Measurements from ENCODE around the gene PLXNA2. TPM values are rescaled to one million over a fixed set of nuclear protein-coding genes. Genes with fewer than 3 reads are reported as not detected.

PLXNA2 gene
- total and polyA plus RNA-seq, 2 donors (not counting 3 experiments of a cell fraction or from before 2014, with no cell fraction given): 42.6 to 229 TPM

DNA sequence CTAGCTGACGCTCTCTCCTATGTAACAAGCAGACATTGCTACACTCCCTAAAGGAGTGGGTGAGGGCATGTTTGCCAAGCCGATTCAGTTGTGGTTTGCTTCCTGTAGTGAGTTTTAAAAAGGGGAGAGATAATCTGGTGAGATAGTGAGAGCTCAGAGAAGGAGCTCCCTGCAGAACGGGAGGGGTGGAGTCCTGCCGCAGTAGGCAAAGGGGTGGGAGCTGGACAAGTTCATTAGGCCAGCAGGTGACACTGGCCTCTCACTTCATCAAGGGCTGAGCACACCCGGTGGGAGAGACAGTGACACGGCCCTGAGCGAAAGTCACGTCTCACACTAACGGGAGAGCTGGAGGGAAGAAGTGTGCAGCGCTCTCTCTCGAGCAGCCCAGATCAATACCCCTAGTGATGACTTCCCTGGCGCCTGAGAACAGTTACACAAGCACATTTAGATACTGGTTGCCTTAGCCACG lies 189.2 kb downstream of the PLXNA2 start:
- CTCF ChIA-PET: interaction anchor here (0.9 to 5.1 kb wide), 6 partner anchors 9 to 226 kb away, joined by 3 to 20 read pairs (median 3); partner anchors contain the start of gene PLXNA2

More for the DNA sequence above, 189.2 kb downstream of the PLXNA2 start:
- TF ChIP-seq POLR2A (IDR thresholded peaks at IDR 0.05; ENCODE audit: low read depth, low read length) (no peak), FOS (IDR thresholded peaks at IDR 0.05; ENCODE audit: borderline replicate concordance, insufficient read depth, low read length) (no peak), CTCF (IDR thresholded peaks at IDR 0.05; ENCODE audit: extremely low read depth in 1 of 2, insufficient read depth in 1 of 2, low read depth in 1 of 2, low read length in 2 of 2) (no peak), GATA2 (IDR thresholded peaks at IDR 0.05; ENCODE audit: insufficient read depth, insufficient read length, low read depth, low read length) (no peak), MYC (IDR thresholded peaks at IDR 0.05; ENCODE audit: low read depth, low read length) (no peak), EZH2 (IDR thresholded peaks at IDR 0.05; ENCODE audit: borderline replicate concordance, low read depth, low read length, severe bottlenecking) (no peak), POLR2AphosphoS5 (IDR thresholded peaks at IDR 0.05; ENCODE audit: insufficient read depth, low read depth, low read length) (no peak), JUN (IDR thresholded peaks at IDR 0.05; ENCODE audit: borderline replicate concordance, insufficient read depth, insufficient read length, low read depth) (no peak)
- TF ChIP-seq, protein P1, sequence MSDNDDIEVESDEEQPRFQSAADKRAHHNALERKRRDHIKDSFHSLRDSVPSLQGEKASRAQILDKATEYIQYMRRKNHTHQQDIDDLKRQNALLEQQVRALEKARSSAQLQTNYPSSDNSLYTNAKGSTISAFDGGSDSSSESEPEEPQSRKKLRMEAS (IDR thresholded peaks at IDR 0.05; ENCODE audit: insufficient read depth, insufficient read length): no peak
- no peak for FAIRE-seq
- Histone ChIP-seq H3K79me2 (ENCODE audit: control insufficient read depth, insufficient read depth, low read length) (no peaks in the 10 kb centered on the region), H2AFZ (ENCODE audit: low read depth, low read length) (no peak overlapping the region), H3K27ac (ENCODE audit: insufficient read depth, low read depth, low read length) (no peak overlapping the region), H3K9ac (replicated peaks; ENCODE audit: extremely low read depth, insufficient read depth, low read length) (no peak overlapping the region), H3K9me3 (replicated peaks; ENCODE audit: control insufficient read depth, insufficient read depth, low read length) (no peaks in the 10 kb centered on the region), H3K9me1 (replicated peaks; ENCODE audit: control insufficient read depth, extremely low read depth, insufficient read depth, low read length) (no peaks in the 10 kb centered on the region), H3K4me3 (replicated peaks in 1 of 3; ENCODE audit: insufficient read depth in 1 of 3, low read depth in 1 of 3, low read length in 3 of 3) (no peak overlapping the region), H4K20me1 (replicated peaks; ENCODE audit: control insufficient read depth, extremely low read depth, insufficient read depth, low read length) (no peaks in the 10 kb centered on the region), H3K27me3 (ENCODE audit: control insufficient read depth in 2 of 2, insufficient read depth in 2 of 2, low read length in 2 of 2) (no peaks in the 10 kb centered on the region), H3K36me3 (ENCODE audit: control insufficient read depth in 2 of 2, extremely low read depth in 1 of 2, insufficient read depth in 2 of 2, low read length in 2 of 2) (peaks cover 41 to 54% of the 10 kb centered on the region in 2 experiments), H3K4me2 (ENCODE audit: insufficient read depth, low read length) (no peak overlapping the region), H3K4me1 (ENCODE audit: control insufficient read depth, extremely low read depth, insufficient read depth, low read length) (no peaks in the 10 kb centered on the region)
- no peak for DNase-seq (ENCODE audit: low read depth, low spot score)
- intact Hi-C loops (cut with micrococcal nuclease): no loop called here
- POLR2A ChIA-PET: no interaction called here
- dilution Hi-C loops (cut with MboI; ENCODE audit: extremely low pct_ligation_motif_present, low sequenced_read_pairs): no loop called here
- BruUV-seq (replicated peaks): no TSS peak
